GM13977 (cell line): ENCODE measurements around the gene PCNX4.

Experiments
- DNase-seq: peaks from one replicate; pipeline ENCODE4 v3.0.0; 2012; ENCODE audit warnings: low spot score
- in situ Hi-C: fragments of 300-500 bp; cut with MboI; formaldehyde crosslinking; loops from one replicate; pipeline ENCODE4 v1.12.0; 2022; ENCODE audit warnings: low sequenced_read_pairs, low pct_unique_long_range_greater_than_20kb, mixed read lengths, inconsistent platforms; ENCODE audit not compliant: unreplicated experiment
- TF ChIP-seq, protein P1 (sequence below): IDR thresholded peaks from 2 replicates; pipeline ENCODE4 v1.5.1; 2012; ENCODE audit warnings: mild to moderate bottlenecking, control low read depth; ENCODE audit not compliant: insufficient read depth; ENCODE audit errors: extremely low read depth, missing control alignments

The PCNX4 gene

GRCh38 chr14:60214415-60215126, 122.8 kb downstream of the PCNX4 start:
- in situ Hi-C loops: no loop called here
- TF ChIP-seq, protein P1, sequence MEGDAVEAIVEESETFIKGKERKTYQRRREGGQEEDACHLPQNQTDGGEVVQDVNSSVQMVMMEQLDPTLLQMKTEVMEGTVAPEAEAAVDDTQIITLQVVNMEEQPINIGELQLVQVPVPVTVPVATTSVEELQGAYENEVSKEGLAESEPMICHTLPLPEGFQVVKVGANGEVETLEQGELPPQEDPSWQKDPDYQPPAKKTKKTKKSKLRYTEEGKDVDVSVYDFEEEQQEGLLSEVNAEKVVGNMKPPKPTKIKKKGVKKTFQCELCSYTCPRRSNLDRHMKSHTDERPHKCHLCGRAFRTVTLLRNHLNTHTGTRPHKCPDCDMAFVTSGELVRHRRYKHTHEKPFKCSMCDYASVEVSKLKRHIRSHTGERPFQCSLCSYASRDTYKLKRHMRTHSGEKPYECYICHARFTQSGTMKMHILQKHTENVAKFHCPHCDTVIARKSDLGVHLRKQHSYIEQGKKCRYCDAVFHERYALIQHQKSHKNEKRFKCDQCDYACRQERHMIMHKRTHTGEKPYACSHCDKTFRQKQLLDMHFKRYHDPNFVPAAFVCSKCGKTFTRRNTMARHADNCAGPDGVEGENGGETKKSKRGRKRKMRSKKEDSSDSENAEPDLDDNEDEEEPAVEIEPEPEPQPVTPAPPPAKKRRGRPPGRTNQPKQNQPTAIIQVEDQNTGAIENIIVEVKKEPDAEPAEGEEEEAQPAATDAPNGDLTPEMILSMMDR: no peak

GRCh38 chr14:60215127-60215444, 123.4 kb downstream of the PCNX4 start:
- DNase-seq: no peak
- TF ChIP-seq, protein P1: no peak
- in situ Hi-C loops: no loop called here

More at GRCh38 chr14:60214415-60215126, 122.8 kb downstream of the PCNX4 start:
- no peak for DNase-seq

GRCh38 chr14:60215520-60216420, 124.0 kb downstream of the PCNX4 start:
- in situ Hi-C loops: no loop called here
- TF ChIP-seq, protein P1: no peak
- DNase-seq: no peak

DNA sequence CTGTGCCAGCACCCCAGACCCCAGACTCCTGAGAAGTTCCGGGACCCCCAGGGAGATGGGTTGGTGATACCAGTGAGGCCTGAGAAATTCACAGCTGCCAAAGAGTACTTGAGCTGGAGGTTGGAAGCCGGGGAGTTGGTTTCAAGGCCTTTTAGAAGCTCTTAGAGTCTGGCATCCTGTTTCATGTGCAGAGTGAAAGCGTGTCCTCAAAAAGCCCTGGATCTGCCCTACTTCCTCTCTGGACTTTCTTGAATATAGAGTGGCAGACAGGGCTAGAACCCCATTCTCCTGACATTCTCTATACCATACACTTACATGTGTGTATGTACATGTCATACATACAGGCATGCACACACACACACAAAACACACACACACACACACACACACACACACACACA, 126.0 kb downstream of the PCNX4 start:
- no peak for DNase-seq
- in situ Hi-C loops: no loop called here
- TF ChIP-seq, protein P1: no peak
